Neural crest cell (in vitro differentiated cells): ENCODE results near the gene XKR8. TPM values are rescaled to one million over a fixed set of nuclear protein-coding genes. Genes with fewer than 3 reads are reported as not detected.

Experiments
- DNase-seq: peaks from one replicate; pipeline ENCODE4 v3.0.0; 2021; ENCODE audit warnings: low read depth, mixed read lengths, low spot score
- H3K27ac Mint-ChIP-seq: one replicate; pipeline ENCODE4 v1.8.0; 2021; ENCODE audit warnings: mild to moderate bottlenecking, mixed read lengths; ENCODE audit not compliant: unreplicated experiment
- H3K27me3 Mint-ChIP-seq: 2 replicates; pipeline ENCODE4 v1.8.0; 2021; ENCODE audit warnings: low read depth, mild to moderate bottlenecking, mixed read lengths
- H3K36me3 Mint-ChIP-seq: 2 replicates; pipeline ENCODE4 v1.8.0; 2021; ENCODE audit warnings: low read depth, mild to moderate bottlenecking, mixed read lengths
- H3K4me1 Mint-ChIP-seq: 2 replicates; pipeline ENCODE4 v1.8.0; 2021; ENCODE audit warnings: mixed read lengths
- H3K4me3 Mint-ChIP-seq: one replicate; pipeline ENCODE4 v1.8.0; 2021; ENCODE audit warnings: mild to moderate bottlenecking, mixed read lengths
- H3K9me3 Mint-ChIP-seq: 2 replicates; pipeline ENCODE4 v1.8.0; 2021; ENCODE audit warnings: mixed read lengths
- CTCF ChIP-seq: fragments of 200-600 bp; sonication (generic); conservative IDR thresholded peaks from 2 replicates; pipeline ENCODE4 v1.5.0; 2021; ENCODE audit warnings: antibody characterized with exemption, mild to moderate bottlenecking
- total RNA-seq: library from RNA; stranded (reverse); gene quantifications from 2 replicates; pipeline ENCODE4 v1.2.1, GENCODE V29; 2021

Gene XKR8
- total RNA-seq, 1 donor from 2014 or later: 11.8 TPM

- Mint-ChIP-seq H3K36me3 (no peaks in the 10 kb centered on the region), H3K27ac (no peak overlapping the region)
- no peak for DNase-seq
Measured at GRCh38 chr1:27945020-27945419, 14.8 kb upstream of the XKR8 start.

DNA sequence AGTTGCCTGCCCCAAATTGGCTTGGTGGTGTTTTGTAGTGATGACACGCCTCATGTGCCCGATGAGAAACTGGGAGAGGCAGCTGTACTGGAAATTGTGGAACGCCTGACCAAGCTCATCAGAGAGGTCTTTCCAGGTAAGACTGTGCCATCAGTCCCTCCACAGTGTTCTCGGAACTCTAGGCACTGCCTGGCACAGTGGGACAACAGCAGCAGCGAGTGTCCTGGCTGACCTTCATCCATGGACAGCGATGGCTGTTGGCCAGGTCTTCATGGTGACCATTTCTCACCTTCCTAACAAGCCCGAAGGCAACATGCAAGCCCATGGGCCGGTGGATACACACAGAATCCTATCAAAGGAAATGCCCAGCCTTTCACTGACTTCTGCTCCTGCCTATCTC lies 10.7 kb upstream of the XKR8 start:
- Mint-ChIP-seq H3K9me3 (no peaks in the 10 kb centered on the region), H3K27me3 (peaks cover 4% of the 10 kb centered on the region), H3K36me3 (no peaks in the 10 kb centered on the region), H3K4me3 (no peak overlapping the region), H3K27ac (no peak overlapping the region), H3K4me1 (no peaks in the 10 kb centered on the region)
- no peak for DNase-seq
- no peak for TF ChIP-seq CTCF

More at GRCh38 chr1:27945020-27945419, 14.8 kb upstream of the XKR8 start:
- no peaks in the 10 kb centered on the region for H3K4me1 Mint-ChIP-seq
- no peaks in the 10 kb centered on the region for H3K27me3 Mint-ChIP-seq
- TF ChIP-seq CTCF: no peak
- H3K4me3 Mint-ChIP-seq: no peak overlapping the region
- no peaks in the 10 kb centered on the region for H3K9me3 Mint-ChIP-seq

GRCh38 chr1:27951396-27951795 lies 8.4 kb upstream of the XKR8 start:
- peaks cover 14% of the 10 kb centered on the region for H3K27me3 Mint-ChIP-seq
- no peaks in the 10 kb centered on the region for H3K4me1 Mint-ChIP-seq
- no peak overlapping the region for H3K4me3 Mint-ChIP-seq
- DNase-seq: no peak
- H3K9me3 Mint-ChIP-seq: no peaks in the 10 kb centered on the region
- H3K36me3 Mint-ChIP-seq: no peaks in the 10 kb centered on the region
- no peak overlapping the region for H3K27ac Mint-ChIP-seq
- TF ChIP-seq CTCF: no peak

GRCh38 chr1:27952147-27952546 lies 7.6 kb upstream of the XKR8 start:
- Mint-ChIP-seq H3K9me3 (no peaks in the 10 kb centered on the region), H3K27ac (no peak overlapping the region), H3K36me3 (no peaks in the 10 kb centered on the region), H3K4me3 (no peak overlapping the region), H3K27me3 (peaks cover 14% of the 10 kb centered on the region), H3K4me1 (peaks cover 2% of the 10 kb centered on the region)
- DNase-seq: no peak
- TF ChIP-seq CTCF: no peak

GRCh38 chr1:27954186-27954585 lies 5.6 kb upstream of the XKR8 start:
- H3K4me3 Mint-ChIP-seq: no peak overlapping the region
- H3K27me3 Mint-ChIP-seq: peaks cover 14% of the 10 kb centered on the region
- H3K9me3 Mint-ChIP-seq: no peaks in the 10 kb centered on the region
- H3K27ac Mint-ChIP-seq: no peak overlapping the region
- DNase-seq: no peak
- no peak for TF ChIP-seq CTCF
- no peaks in the 10 kb centered on the region for H3K36me3 Mint-ChIP-seq
- H3K4me1 Mint-ChIP-seq: peaks cover 7% of the 10 kb centered on the region

- no peak overlapping the region for H3K27ac Mint-ChIP-seq
- no peaks in the 10 kb centered on the region for H3K36me3 Mint-ChIP-seq
Measured at GRCh38 chr1:27955076-27955475, 4.7 kb upstream of the XKR8 start.

More at GRCh38 chr1:27955076-27955475, 4.7 kb upstream of the XKR8 start:
- no peak overlapping the region for H3K4me3 Mint-ChIP-seq
- peaks cover 14% of the 10 kb centered on the region for H3K27me3 Mint-ChIP-seq
- no peak for DNase-seq
- H3K4me1 Mint-ChIP-seq: peaks cover 11% of the 10 kb centered on the region
- H3K9me3 Mint-ChIP-seq: no peaks in the 10 kb centered on the region
- TF ChIP-seq CTCF: no peak
